GM23338 (cell line): ENCODE results near the gene TTLL13.

Source experiments
- CREB1 ChIP-seq: fragments of 250-450 bp; sonication (Bioruptor Pico); IDR thresholded peaks from 2 replicates; pipeline ENCODE4 v1.5.0; 2020; ENCODE audit warnings: low read depth, mild to moderate bottlenecking, moderate library complexity
- EZH2 ChIP-seq: fragments of 200-600 bp; sonication (generic); IDR thresholded peaks from one replicate; pipeline ENCODE4 v1.8.0; 2017; ENCODE audit warnings: antibody characterized with exemption, mild to moderate bottlenecking, low read depth; ENCODE audit not compliant: unreplicated experiment
- EZH2phosphoT487 ChIP-seq: fragments of 200-600 bp; sonication (generic); IDR thresholded peaks from one replicate; pipeline ENCODE4 v1.8.1; 2018; ENCODE audit warnings: antibody characterized with exemption; ENCODE audit not compliant: unreplicated experiment
- JUNB ChIP-seq: IDR thresholded peaks from one replicate; pipeline ENCODE4 v1.6.1; 2016; ENCODE audit warnings: antibody characterized with exemption; ENCODE audit not compliant: unreplicated experiment
- NANOG ChIP-seq: IDR thresholded peaks from 2 replicates; pipeline ENCODE4 v1.6.1; 2016; ENCODE audit warnings: antibody characterized with exemption, borderline replicate concordance
- POLR2AphosphoS5 ChIP-seq: IDR thresholded peaks from 2 replicates; pipeline ENCODE4 v1.6.1; 2016; ENCODE audit warnings: antibody characterized with exemption, low read depth
- STAT1 ChIP-seq: IDR thresholded peaks from one replicate; pipeline ENCODE4 v1.6.1; 2016; ENCODE audit warnings: antibody characterized with exemption; ENCODE audit not compliant: unreplicated experiment
- ZNF331 ChIP-seq: fragments of 250-450 bp; sonication (Bioruptor Pico); IDR thresholded peaks from 2 replicates; pipeline ENCODE4 v1.5.0; 2020; ENCODE audit warnings: low read depth, mild to moderate bottlenecking, moderate library complexity
- TF ChIP-seq, protein P1 (sequence below), 2 experiments: fragments of 200-600 bp in 1 of 2; sonication (generic) in 1 of 2; conservative IDR thresholded peaks; 2 replicates each; pipeline versions ENCODE4 v1.5.1 to v1.6.1; 2016 to 2017; ENCODE audit warnings: antibody characterized with exemption in 2 of 2, low read depth in 2 of 2, mild to moderate bottlenecking in 2 of 2, moderate library complexity in 1 of 2
- TF ChIP-seq, protein P2 (sequence below): IDR thresholded peaks from one replicate; pipeline ENCODE4 v1.6.1; 2018; ENCODE audit warnings: antibody characterized with exemption; ENCODE audit not compliant: unreplicated experiment
- TF ChIP-seq, protein P3 (sequence below): IDR thresholded peaks from 2 replicates; pipeline ENCODE4 v1.6.1; 2016; ENCODE audit warnings: antibody characterized with exemption

DNA sequence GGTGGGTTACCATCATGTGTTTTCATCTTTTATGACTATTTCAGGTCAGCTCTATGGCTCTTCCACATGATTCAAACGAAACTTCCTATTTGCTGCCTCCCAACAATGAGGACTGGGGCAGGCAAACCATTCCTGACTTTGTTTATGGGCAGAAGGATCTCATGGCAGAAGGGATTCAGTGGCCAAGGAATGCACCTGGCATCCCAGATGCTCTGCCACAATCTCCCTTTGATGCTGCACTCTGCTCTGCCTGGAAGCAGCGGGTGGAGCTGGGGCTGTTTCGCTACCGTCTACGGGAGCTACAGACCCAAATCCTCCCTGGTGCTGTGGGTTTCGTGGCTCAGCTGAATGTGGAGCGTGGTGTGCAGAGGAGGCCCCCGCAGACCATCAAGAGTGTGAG lies 8.5 kb upstream of the TTLL13 start:
- TF ChIP-seq, protein P1, sequence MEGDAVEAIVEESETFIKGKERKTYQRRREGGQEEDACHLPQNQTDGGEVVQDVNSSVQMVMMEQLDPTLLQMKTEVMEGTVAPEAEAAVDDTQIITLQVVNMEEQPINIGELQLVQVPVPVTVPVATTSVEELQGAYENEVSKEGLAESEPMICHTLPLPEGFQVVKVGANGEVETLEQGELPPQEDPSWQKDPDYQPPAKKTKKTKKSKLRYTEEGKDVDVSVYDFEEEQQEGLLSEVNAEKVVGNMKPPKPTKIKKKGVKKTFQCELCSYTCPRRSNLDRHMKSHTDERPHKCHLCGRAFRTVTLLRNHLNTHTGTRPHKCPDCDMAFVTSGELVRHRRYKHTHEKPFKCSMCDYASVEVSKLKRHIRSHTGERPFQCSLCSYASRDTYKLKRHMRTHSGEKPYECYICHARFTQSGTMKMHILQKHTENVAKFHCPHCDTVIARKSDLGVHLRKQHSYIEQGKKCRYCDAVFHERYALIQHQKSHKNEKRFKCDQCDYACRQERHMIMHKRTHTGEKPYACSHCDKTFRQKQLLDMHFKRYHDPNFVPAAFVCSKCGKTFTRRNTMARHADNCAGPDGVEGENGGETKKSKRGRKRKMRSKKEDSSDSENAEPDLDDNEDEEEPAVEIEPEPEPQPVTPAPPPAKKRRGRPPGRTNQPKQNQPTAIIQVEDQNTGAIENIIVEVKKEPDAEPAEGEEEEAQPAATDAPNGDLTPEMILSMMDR (conservative IDR thresholded peaks at IDR 0.05; ENCODE audit: low read depth in 2 of 2) = no peak
- no peak for TF ChIP-seq EZH2
- no peak for TF ChIP-seq POLR2AphosphoS5
- TF ChIP-seq EZH2phosphoT487 = no peak
- no peak for TF ChIP-seq ZNF331 (CRISPR knock-in tag)
- TF ChIP-seq, protein P2, sequence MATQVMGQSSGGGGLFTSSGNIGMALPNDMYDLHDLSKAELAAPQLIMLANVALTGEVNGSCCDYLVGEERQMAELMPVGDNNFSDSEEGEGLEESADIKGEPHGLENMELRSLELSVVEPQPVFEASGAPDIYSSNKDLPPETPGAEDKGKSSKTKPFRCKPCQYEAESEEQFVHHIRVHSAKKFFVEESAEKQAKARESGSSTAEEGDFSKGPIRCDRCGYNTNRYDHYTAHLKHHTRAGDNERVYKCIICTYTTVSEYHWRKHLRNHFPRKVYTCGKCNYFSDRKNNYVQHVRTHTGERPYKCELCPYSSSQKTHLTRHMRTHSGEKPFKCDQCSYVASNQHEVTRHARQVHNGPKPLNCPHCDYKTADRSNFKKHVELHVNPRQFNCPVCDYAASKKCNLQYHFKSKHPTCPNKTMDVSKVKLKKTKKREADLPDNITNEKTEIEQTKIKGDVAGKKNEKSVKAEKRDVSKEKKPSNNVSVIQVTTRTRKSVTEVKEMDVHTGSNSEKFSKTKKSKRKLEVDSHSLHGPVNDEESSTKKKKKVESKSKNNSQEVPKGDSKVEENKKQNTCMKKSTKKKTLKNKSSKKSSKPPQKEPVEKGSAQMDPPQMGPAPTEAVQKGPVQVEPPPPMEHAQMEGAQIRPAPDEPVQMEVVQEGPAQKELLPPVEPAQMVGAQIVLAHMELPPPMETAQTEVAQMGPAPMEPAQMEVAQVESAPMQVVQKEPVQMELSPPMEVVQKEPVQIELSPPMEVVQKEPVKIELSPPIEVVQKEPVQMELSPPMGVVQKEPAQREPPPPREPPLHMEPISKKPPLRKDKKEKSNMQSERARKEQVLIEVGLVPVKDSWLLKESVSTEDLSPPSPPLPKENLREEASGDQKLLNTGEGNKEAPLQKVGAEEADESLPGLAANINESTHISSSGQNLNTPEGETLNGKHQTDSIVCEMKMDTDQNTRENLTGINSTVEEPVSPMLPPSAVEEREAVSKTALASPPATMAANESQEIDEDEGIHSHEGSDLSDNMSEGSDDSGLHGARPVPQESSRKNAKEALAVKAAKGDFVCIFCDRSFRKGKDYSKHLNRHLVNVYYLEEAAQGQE = no peak
- no peak for TF ChIP-seq JUNB
- TF ChIP-seq CREB1 = no peak
- no peak for TF ChIP-seq STAT1
- TF ChIP-seq, protein P3, sequence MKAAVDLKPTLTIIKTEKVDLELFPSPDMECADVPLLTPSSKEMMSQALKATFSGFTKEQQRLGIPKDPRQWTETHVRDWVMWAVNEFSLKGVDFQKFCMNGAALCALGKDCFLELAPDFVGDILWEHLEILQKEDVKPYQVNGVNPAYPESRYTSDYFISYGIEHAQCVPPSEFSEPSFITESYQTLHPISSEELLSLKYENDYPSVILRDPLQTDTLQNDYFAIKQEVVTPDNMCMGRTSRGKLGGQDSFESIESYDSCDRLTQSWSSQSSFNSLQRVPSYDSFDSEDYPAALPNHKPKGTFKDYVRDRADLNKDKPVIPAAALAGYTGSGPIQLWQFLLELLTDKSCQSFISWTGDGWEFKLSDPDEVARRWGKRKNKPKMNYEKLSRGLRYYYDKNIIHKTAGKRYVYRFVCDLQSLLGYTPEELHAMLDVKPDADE = no peak
- TF ChIP-seq NANOG = no peak
